ENCODE results near the gene MFAP1.

DNA sequence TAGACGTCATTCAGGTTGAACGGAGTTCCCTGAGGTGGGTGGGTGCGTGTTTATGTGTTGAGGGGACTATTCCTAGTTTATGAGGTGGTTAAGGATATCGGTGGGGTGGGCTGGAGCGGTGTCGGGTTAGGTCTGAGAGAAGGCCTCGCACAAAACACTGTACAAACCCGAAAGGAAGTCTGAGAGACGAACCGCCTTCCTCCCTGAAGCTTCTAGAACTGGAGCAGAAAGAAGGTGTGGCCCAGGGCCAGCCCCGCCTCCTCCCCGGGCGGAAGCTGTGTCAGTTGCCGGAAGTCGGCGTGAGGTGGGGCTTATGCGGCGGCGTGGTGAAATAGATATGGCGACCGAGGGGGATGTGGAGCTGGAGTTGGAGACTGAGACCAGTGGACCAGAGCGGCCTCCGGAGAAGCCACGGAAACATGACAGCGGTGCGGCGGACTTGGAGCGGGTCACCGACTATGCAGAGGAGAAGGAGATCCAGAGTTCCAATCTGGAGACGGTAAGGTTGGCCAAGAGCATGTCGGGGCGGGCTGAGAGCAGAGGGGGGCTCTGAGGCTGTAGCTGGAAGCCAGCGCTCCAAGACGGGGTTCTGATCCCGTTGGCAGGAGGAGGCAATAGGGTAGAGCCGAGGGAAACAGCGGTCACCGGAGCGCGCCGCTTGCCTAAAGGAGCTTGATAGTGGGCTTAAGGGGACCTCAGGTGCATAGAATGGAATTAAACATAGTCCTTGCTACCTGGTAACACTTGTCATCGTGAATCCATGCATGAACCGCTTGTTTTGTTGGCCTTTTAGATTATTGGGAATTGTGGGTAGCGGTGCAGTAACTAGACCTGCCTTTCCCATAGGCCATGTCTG lies 24.0 kb downstream of the MFAP1 start, which contains the start of gene HYPK:
- peak; percentile 93 to 96 for TF ChIP-seq EP300 (IDR thresholded peaks at IDR 0.05)
- TF ChIP-seq, protein P1, sequence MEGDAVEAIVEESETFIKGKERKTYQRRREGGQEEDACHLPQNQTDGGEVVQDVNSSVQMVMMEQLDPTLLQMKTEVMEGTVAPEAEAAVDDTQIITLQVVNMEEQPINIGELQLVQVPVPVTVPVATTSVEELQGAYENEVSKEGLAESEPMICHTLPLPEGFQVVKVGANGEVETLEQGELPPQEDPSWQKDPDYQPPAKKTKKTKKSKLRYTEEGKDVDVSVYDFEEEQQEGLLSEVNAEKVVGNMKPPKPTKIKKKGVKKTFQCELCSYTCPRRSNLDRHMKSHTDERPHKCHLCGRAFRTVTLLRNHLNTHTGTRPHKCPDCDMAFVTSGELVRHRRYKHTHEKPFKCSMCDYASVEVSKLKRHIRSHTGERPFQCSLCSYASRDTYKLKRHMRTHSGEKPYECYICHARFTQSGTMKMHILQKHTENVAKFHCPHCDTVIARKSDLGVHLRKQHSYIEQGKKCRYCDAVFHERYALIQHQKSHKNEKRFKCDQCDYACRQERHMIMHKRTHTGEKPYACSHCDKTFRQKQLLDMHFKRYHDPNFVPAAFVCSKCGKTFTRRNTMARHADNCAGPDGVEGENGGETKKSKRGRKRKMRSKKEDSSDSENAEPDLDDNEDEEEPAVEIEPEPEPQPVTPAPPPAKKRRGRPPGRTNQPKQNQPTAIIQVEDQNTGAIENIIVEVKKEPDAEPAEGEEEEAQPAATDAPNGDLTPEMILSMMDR (IDR thresholded peaks at IDR 0.05): no peak
- TF ChIP-seq POLR2A (IDR thresholded peaks at IDR 0.05): peak; percentile 57 to 93

Measured in tibial nerve (tissue), 4 donors.